ENCODE measurements around the gene RNPS1. TPM values are rescaled to one million over a fixed set of nuclear protein-coding genes. Genes with fewer than 3 reads are reported as not detected.

RNPS1 gene
- total and polyA plus RNA-seq, 12 donors, result 83.5 to 176 (median 110) TPM

GRCh38 chr16:2285731-2286191 lies 17.8 kb upstream of the RNPS1 start:
- H3K9me3 ChIP-seq (replicated peaks in 1 of 3), result no peaks in the 10 kb centered on the region
- H3K4me3 ChIP-seq, result no peak overlapping the region
- H3K4me1 ChIP-seq (replicated peaks in 1 of 2), result no peaks in the 10 kb centered on the region
- peaks cover 0 to 4% of the 10 kb centered on the region in 2 donors for H3K36me3 ChIP-seq (replicated peaks in 1 of 2)
- no peaks in the 10 kb centered on the region for H3K27me3 ChIP-seq
- TF ChIP-seq CTCF (IDR thresholded peaks at IDR 0.05), result no peak
- TF ChIP-seq POLR2A (IDR thresholded peaks at IDR 0.05), result no peak
- 83 to 90% (median 84%) methylated on average over 6 to 13 of the region's 13 CpGs for WGBS, 4 donors
- no peak for DNase-seq
- intact Hi-C loops (cut with DNase I), result no loop called here
- no peak overlapping the region for H3K27ac ChIP-seq

GRCh38 chr16:2284797-2285576 lies 17.1 kb upstream of the RNPS1 start:
- H3K4me1 ChIP-seq (replicated peaks in 1 of 2), result no peaks in the 10 kb centered on the region
- no peaks in the 10 kb centered on the region for H3K9me3 ChIP-seq (replicated peaks in 1 of 3)
- no peak overlapping the region for H3K4me3 ChIP-seq
- H3K27ac ChIP-seq, result no peak overlapping the region
- 87 to 90% (median 89%) methylated on average over 27 to 35 of the region's 35 CpGs for WGBS, 4 donors
- no peaks in the 10 kb centered on the region for H3K27me3 ChIP-seq
- intact Hi-C loops (cut with DNase I), result no loop called here
- no peak for TF ChIP-seq POLR2A (IDR thresholded peaks at IDR 0.05)
- no peak for TF ChIP-seq CTCF (IDR thresholded peaks at IDR 0.05)
- no peak for DNase-seq
- peaks cover 0 to 4% of the 10 kb centered on the region in 2 donors for H3K36me3 ChIP-seq (replicated peaks in 1 of 2)

DNA sequence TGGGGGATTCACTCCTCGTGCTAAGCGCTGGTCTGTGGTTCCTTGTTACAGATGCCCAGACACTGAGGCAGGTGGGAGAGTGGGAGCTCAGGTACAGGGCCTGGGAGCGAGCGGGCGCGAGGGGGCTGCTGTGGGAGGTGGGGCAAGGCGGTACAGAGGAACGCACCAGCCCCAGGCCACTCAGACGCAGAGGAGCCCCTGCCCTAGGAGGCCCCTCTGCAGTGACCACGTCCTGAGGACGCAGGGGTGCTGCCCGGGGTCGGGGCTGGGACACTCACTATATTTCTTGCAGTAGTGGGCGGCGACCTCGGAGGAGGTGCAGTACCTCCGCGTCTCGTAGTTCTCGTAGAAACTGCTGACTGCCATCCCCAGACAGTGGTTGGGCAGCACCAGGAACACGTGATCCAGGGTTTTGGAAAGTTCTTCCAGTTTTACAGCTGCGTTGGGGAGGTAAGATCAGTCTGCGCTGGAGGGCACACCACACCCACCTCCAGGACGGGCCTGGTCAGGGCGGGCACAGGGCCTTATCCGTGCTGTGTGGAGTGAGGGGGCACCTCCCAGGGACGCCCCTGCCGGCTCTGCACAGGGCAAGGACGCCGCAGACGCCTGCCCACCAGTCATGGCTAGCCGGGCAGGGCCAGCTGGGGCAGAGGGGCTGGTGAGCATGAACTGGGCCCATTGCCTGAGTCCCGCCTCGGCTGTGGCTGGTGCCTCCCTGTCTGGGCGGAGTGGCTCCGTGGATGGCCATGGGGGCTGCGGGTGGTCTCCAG lies 16.3 kb upstream of the RNPS1 start:
- WGBS, 4 donors, result 89 to 92% (median 90%) methylated on average over 24 to 37 of the region's 37 CpGs
- intact Hi-C loops (cut with DNase I), result no loop called here
- H3K4me3 ChIP-seq, result no peak overlapping the region
- no peaks in the 10 kb centered on the region for H3K9me3 ChIP-seq (replicated peaks in 1 of 3)
- no peaks in the 10 kb centered on the region for H3K4me1 ChIP-seq (replicated peaks in 1 of 2)
- H3K27me3 ChIP-seq, result no peaks in the 10 kb centered on the region
- no peak for DNase-seq
- H3K27ac ChIP-seq, result no peak overlapping the region
- TF ChIP-seq CTCF (IDR thresholded peaks at IDR 0.05) (no peak), POLR2A (IDR thresholded peaks at IDR 0.05) (no peak)
- peaks cover 0 to 4% of the 10 kb centered on the region in 2 donors for H3K36me3 ChIP-seq (replicated peaks in 1 of 2)

DNA sequence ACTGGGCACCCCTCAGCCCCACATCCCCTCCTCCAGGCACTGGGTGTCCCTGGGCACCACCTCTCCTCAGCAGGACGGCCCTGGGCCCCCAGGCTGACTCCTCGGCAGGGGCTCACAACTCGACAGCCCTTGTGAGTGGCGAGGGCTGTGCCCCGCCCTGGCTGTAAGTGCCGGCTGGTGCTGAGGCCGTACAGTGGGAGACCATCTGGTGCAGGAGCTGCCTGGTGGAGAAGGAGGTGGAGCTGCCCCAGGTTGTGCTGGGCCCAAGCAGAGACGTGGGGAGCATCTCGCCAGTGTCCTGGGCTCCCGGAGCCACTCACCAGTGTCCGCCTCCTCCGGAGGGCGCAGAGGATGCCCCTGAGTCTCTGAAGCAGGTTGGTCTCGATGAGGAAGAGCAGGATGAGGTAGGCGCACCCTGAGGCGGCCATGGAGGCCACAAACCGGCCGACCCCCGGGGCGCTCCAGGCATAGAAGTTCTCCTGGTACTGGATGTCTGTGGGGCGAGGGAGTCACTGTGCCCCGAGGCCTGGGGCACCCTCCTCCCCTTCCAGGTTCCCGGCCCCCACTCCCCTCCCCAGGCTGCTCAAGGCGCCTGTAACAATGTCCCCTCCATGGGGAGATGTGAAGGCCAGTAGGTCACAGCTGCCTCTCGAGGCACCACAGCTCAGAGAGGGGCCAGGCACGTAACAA lies 15.1 kb upstream of the RNPS1 start:
- no peaks in the 10 kb centered on the region for H3K4me1 ChIP-seq (replicated peaks in 1 of 2)
- no peaks in the 10 kb centered on the region for H3K9me3 ChIP-seq (replicated peaks in 1 of 3)
- H3K36me3 ChIP-seq (replicated peaks in 1 of 2), result peaks cover 0 to 4% of the 10 kb centered on the region in 2 donors
- intact Hi-C loops (cut with DNase I), result no loop called here
- no peak overlapping the region for H3K27ac ChIP-seq
- DNase-seq, result no peak
- no peak for TF ChIP-seq POLR2A (IDR thresholded peaks at IDR 0.05)
- no peak for TF ChIP-seq CTCF (IDR thresholded peaks at IDR 0.05)
- no peaks in the 10 kb centered on the region for H3K27me3 ChIP-seq
- WGBS, 4 donors, result 90 to 100% (median 91%) methylated on average over 1 to 26 of the region's 26 CpGs
- H3K4me3 ChIP-seq, result no peak overlapping the region

Measured in adrenal gland (tissue), 12 donors.